Uterus (tissue), 2 donors: ENCODE results near the gene PUS10.

ENCODE experiments used
- POLR2A ChIP-seq, 2 donors: fragments of 450-650 bp; IDR thresholded peaks; one replicate each; pipeline ENCODE4 v1.6.1; 2016; ENCODE audit warnings: antibody characterized with exemption in 2 of 2, mild to moderate bottlenecking in 1 of 2, moderate library complexity in 1 of 2
- TF ChIP-seq, protein P1 (sequence below), 4 experiments: fragments of 200-600 bp in 2 of 4; fragments of 450-650 bp in 2 of 4; sonication (generic) in 2 of 4; IDR thresholded peaks; one replicate each; pipeline ENCODE4 v1.5.1; 2016 to 2019; ENCODE audit warnings: antibody characterized with exemption in 4 of 4, mild to moderate bottlenecking in 2 of 4, moderate library complexity in 1 of 4

DNA sequence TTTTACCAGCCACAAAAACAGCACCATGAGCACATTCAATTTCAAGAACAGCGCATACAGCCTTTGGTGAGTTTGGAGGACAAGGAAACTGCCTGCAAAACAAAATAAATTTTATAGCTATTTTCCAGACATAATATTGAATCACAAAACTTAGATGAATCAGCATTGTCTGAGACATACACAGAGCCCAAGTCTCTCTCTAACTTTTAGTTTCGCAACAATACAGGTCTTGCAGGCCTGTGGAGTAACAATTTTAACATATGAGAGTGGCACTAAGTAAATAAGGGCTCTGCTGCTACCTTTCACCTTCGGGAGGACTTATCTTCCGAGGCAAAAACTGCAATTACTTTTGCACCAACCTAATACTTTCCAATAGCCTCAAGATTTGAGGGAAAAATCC is 56.6 kb downstream of the PUS10 start:
- TF ChIP-seq, protein P1, sequence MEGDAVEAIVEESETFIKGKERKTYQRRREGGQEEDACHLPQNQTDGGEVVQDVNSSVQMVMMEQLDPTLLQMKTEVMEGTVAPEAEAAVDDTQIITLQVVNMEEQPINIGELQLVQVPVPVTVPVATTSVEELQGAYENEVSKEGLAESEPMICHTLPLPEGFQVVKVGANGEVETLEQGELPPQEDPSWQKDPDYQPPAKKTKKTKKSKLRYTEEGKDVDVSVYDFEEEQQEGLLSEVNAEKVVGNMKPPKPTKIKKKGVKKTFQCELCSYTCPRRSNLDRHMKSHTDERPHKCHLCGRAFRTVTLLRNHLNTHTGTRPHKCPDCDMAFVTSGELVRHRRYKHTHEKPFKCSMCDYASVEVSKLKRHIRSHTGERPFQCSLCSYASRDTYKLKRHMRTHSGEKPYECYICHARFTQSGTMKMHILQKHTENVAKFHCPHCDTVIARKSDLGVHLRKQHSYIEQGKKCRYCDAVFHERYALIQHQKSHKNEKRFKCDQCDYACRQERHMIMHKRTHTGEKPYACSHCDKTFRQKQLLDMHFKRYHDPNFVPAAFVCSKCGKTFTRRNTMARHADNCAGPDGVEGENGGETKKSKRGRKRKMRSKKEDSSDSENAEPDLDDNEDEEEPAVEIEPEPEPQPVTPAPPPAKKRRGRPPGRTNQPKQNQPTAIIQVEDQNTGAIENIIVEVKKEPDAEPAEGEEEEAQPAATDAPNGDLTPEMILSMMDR (IDR thresholded peaks at IDR 0.05), result no peak
- no peak for TF ChIP-seq POLR2A (IDR thresholded peaks at IDR 0.05)
